ENCODE measurements around the gene CTIF.

CTIF gene

DNA sequence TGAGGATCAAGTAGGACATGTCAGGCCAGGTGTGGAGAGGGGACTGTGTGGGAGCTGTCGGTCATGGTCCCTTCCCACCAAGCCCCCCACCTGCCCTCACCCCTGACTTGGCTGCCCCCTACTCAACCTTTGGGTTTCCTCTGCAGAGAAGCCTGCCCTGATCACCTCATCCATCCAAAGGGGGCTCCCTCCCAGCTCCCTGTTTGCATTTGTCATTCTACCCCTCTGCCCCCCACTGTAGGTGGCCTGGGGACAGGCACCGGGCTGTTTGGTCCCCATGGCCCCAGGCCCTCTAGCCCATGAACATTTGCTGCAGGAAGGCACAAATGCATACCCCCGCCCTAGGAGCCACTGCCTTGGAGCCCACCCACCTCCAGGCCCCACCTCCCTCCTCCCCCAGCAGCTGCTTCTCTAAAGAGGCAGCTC, 296.9 kb downstream of the CTIF start:
- H3K4me1 ChIP-seq (ENCODE audit: insufficient read depth, low read length) = no peaks in the 10 kb centered on the region; the same call in 1 of the 2 replicates
- H3K36me3 ChIP-seq (ENCODE audit: insufficient read depth, low read depth, low read length) = no peaks in the 10 kb centered on the region
- H3K9me3 ChIP-seq (ENCODE audit: insufficient read depth, low read depth, low read length) = no peaks in the 10 kb centered on the region
- no peak overlapping the region for H3K4me3 ChIP-seq (ENCODE audit: low read length)
- H3K27ac ChIP-seq (ENCODE audit: low read length) = no peak overlapping the region
- no peak overlapping the region for H3K9ac ChIP-seq (ENCODE audit: low read depth, low read length)
- no peaks in the 10 kb centered on the region for H3K27me3 ChIP-seq (ENCODE audit: insufficient read depth, low read length)

- Histone ChIP-seq H3K4me1 (ENCODE audit: insufficient read depth, low read length) (no peaks in the 10 kb centered on the region; the same call in 1 of the 2 replicates), H3K4me3 (ENCODE audit: low read length) (no peak overlapping the region), H3K9me3 (ENCODE audit: insufficient read depth, low read depth, low read length) (no peaks in the 10 kb centered on the region), H3K27me3 (ENCODE audit: insufficient read depth, low read length) (no peaks in the 10 kb centered on the region), H3K36me3 (ENCODE audit: insufficient read depth, low read depth, low read length) (no peaks in the 10 kb centered on the region), H3K9ac (ENCODE audit: low read depth, low read length) (no peak overlapping the region), H3K27ac (ENCODE audit: low read length) (no peak overlapping the region)
These were observed 297.5 kb downstream of the CTIF start for GRCh38 chr18:48836231-48836805.

DNA sequence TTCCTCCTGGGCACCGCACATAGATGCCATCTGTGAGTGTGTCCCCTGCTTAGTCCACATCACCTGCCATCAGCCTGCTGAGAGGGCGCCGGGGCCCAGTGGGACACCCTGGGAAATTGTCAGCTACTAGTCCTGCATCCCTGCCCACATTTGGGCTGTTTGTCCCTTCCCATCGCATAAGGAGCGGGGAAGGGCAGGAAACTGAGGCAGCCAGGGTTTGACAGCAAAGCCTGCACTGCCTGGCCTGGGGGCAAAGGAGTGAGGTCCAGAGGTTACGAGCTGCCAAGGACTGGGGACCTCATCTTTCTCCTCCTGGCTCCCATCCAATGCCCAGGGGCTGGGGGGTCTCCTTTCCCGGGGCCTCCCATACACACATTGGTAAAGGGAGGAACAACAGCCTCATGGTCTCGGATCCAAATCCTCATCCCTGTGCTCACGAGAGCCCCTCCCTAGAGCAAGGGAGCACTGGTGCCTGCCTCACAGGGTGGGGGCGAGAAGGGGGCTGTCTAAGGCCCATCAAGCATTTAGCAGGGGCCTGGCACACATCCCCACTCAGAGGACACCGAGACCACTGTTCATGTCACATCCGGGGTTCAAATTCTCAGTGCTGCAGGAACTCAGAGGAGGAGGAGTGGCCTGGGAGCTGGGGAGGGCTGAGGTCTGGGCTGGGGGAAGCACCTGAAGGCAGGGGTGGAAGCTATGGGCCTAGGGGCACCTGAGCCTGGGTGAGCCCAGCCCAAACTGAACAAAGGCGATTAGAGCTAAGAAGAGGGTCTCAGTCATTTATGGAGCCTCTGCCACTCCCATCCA, 298.2 kb downstream of the CTIF start:
- Histone ChIP-seq H3K4me3 (ENCODE audit: low read length) (no peak overlapping the region), H3K9me3 (ENCODE audit: insufficient read depth, low read depth, low read length) (no peaks in the 10 kb centered on the region), H3K36me3 (ENCODE audit: insufficient read depth, low read depth, low read length) (no peaks in the 10 kb centered on the region), H3K27me3 (ENCODE audit: insufficient read depth, low read length) (no peaks in the 10 kb centered on the region), H3K27ac (ENCODE audit: low read length) (no peak overlapping the region), H3K4me1 (ENCODE audit: insufficient read depth, low read length) (no peaks in the 10 kb centered on the region; the same call in 1 of the 2 replicates), H3K9ac (ENCODE audit: low read depth, low read length) (no peak overlapping the region)

DNA sequence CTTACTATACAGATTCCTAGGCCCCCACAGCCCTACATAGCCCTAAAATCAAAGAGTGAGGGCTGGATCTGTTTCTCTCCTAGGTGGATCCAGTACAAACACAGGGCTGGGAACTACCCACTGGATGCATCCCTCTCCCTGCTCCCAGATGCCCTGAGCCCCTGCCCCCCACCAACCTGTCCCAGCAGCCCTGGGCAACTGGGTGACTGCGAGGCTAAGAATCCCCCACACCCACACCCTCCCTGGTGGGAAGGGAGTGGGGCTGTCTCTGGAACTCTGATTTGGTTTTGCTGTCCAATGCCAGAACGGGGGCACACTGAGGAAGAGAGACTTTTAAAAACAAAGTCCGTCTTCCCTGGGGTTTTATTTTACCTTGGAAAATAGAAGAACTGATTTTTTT, 298.8 kb downstream of the CTIF start:
- H3K4me1 ChIP-seq (ENCODE audit: insufficient read depth, low read length) = peaks cover 3% of the 10 kb centered on the region; the same call in 1 of the 2 replicates
- H3K9ac ChIP-seq (ENCODE audit: low read depth, low read length) = no peak overlapping the region
- H3K36me3 ChIP-seq (ENCODE audit: insufficient read depth, low read depth, low read length) = no peaks in the 10 kb centered on the region
- H3K27ac ChIP-seq (ENCODE audit: low read length) = no peak overlapping the region
- no peak overlapping the region for H3K4me3 ChIP-seq (ENCODE audit: low read length)
- H3K27me3 ChIP-seq (ENCODE audit: insufficient read depth, low read length) = no peaks in the 10 kb centered on the region
- no peaks in the 10 kb centered on the region for H3K9me3 ChIP-seq (ENCODE audit: insufficient read depth, low read depth, low read length)

- no peaks in the 10 kb centered on the region for H3K36me3 ChIP-seq (ENCODE audit: insufficient read depth, low read depth, low read length)
- H3K4me1 ChIP-seq (ENCODE audit: insufficient read depth, low read length) = peaks cover 4% of the 10 kb centered on the region; the same call in 1 of the 2 replicates
- no peak overlapping the region for H3K4me3 ChIP-seq (ENCODE audit: low read length)
- H3K27me3 ChIP-seq (ENCODE audit: insufficient read depth, low read length) = no peaks in the 10 kb centered on the region
- no peak overlapping the region for H3K27ac ChIP-seq (ENCODE audit: low read length)
- no peak overlapping the region; the same call in 1 of the 2 replicates for H3K9ac ChIP-seq (ENCODE audit: low read depth, low read length)
- H3K9me3 ChIP-seq (ENCODE audit: insufficient read depth, low read depth, low read length) = no peaks in the 10 kb centered on the region
These were observed 299.4 kb downstream of the CTIF start for GRCh38 chr18:48838166-48838775.

- Histone ChIP-seq H3K4me3 (ENCODE audit: low read length) (no peak overlapping the region), H3K4me1 (ENCODE audit: insufficient read depth, low read length) (peaks cover 4% of the 10 kb centered on the region; the same call in 1 of the 2 replicates), H3K9me3 (ENCODE audit: insufficient read depth, low read depth, low read length) (no peaks in the 10 kb centered on the region), H3K27ac (ENCODE audit: low read length) (no peak overlapping the region), H3K27me3 (ENCODE audit: insufficient read depth, low read length) (no peaks in the 10 kb centered on the region), H3K36me3 (ENCODE audit: insufficient read depth, low read depth, low read length) (no peaks in the 10 kb centered on the region), H3K9ac (ENCODE audit: low read depth, low read length) (no peak overlapping the region)
These were observed 300.3 kb downstream of the CTIF start for GRCh38 chr18:48838921-48839818.

DNA sequence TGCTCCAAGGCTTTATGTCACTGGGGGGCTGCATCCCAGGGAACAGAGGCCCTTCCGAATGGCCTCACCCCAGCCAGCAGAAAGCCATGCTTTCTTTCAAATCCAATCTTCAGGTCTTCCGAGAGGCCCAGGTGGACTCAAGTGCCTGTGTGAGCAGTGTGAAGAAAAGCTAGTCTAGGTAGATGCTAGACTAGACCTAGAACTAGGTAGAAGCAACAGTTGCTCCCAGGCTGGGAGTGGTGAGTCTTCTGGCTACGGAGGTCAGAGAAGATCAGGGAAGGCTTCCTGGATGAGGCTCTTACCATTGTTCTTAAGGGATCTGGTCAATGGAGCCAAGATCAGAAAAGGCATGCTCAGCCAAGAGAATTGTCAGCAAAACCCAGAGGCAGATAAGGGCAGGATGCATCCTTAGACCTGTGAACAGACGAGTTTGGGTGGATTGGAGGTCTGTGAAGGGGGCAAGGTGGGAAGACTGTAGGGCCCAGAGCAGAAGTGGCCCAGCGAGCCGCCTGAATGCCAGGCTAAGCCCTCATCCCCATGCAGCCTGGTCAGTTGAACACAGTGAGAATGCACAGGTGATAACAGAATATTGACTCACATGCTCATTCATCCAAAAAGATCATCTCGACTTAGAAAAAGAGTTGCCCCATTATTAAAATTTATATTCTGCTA, 301.1 kb downstream of the CTIF start:
- peaks cover 4% of the 10 kb centered on the region; the same call in 1 of the 2 replicates for H3K4me1 ChIP-seq (ENCODE audit: insufficient read depth, low read length)
- H3K36me3 ChIP-seq (ENCODE audit: insufficient read depth, low read depth, low read length) = no peaks in the 10 kb centered on the region
- no peaks in the 10 kb centered on the region for H3K9me3 ChIP-seq (ENCODE audit: insufficient read depth, low read depth, low read length)
- H3K27me3 ChIP-seq (ENCODE audit: insufficient read depth, low read length) = no peaks in the 10 kb centered on the region
- H3K4me3 ChIP-seq (ENCODE audit: low read length) = no peak overlapping the region
- no peak overlapping the region for H3K9ac ChIP-seq (ENCODE audit: low read depth, low read length)
- H3K27ac ChIP-seq (ENCODE audit: low read length) = no peak overlapping the region

DNA sequence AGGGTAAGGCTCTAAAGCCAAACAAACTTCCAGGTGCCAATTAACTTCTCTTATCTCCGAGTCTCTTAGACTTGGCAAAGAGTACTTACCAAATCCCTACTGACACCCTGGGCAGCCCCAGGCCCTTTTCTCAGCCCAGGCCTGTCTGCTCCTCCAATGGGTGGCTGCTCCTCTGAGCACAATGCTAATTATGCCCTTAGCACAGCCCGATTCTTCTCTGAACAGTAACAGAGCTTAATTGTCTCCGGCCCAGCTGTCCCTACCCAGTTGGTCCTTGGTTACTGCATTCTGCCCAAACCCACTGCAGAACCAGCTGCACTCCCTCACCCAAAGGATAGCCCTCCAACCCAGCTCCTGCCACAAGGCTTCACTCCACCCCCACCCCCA, 301.7 kb downstream of the CTIF start:
- no peaks in the 10 kb centered on the region for H3K27me3 ChIP-seq (ENCODE audit: insufficient read depth, low read length)
- H3K27ac ChIP-seq (ENCODE audit: low read length) = no peak overlapping the region
- H3K4me3 ChIP-seq (ENCODE audit: low read length) = no peak overlapping the region
- H3K9ac ChIP-seq (ENCODE audit: low read depth, low read length) = no peak overlapping the region
- H3K4me1 ChIP-seq (ENCODE audit: insufficient read depth, low read length) = peaks cover 4% of the 10 kb centered on the region; the same call in 1 of the 2 replicates
- no peaks in the 10 kb centered on the region for H3K36me3 ChIP-seq (ENCODE audit: insufficient read depth, low read depth, low read length)
- H3K9me3 ChIP-seq (ENCODE audit: insufficient read depth, low read depth, low read length) = no peaks in the 10 kb centered on the region

DNA sequence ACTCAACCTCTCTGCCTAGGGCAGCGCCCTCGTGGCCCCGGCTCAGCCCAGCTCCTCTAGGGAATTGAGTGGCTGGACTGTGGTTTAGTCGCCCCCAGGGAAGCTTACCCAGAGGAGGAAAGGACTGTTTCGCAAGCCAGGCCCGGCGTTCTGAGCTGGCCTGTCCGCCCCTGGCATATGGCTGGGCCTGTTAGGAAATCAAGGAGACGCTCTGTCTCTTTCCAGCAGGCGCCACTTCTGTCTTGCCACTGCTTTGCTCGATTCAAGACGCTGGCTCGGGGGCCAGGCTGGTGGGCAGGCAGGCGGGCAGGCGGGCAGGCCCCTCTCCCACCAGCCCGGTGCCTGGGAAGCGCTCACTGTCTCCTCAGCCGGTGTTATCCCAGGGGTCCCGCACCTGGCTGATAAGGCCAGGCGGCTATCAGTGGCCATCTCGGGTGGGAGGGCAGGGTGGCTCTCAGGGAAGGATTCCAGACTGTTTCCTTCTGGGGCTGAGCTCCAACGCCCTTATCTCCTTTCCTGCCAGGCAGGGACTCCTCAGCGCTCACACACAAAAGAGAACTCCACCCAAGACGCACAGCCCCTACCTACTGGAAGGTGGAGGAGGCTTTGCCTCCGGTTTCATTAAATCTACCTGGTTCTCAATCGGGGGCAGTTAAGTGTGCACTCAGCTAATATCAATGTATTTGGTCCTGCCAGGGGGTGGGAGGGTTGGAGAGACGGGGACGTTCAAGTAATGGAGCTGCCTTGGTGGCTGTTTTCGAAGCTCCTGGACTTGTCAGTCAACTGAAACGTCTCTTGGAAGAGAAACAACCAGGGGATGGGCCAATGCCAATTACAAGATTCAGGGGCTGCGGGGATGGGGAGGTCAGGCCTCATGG, 302.8 kb downstream of the CTIF start:
- no peaks in the 10 kb centered on the region for H3K9me3 ChIP-seq (ENCODE audit: insufficient read depth, low read depth, low read length)
- H3K27me3 ChIP-seq (ENCODE audit: insufficient read depth, low read length) = no peaks in the 10 kb centered on the region
- H3K4me1 ChIP-seq (ENCODE audit: insufficient read depth, low read length) = peaks cover 4% of the 10 kb centered on the region; the same call in 1 of the 2 replicates
- H3K4me3 ChIP-seq (ENCODE audit: low read length) = no peak overlapping the region
- H3K9ac ChIP-seq (ENCODE audit: low read depth, low read length) = no peak overlapping the region
- no peak overlapping the region for H3K27ac ChIP-seq (ENCODE audit: low read length)
- no peaks in the 10 kb centered on the region for H3K36me3 ChIP-seq (ENCODE audit: insufficient read depth, low read depth, low read length)

DNA sequence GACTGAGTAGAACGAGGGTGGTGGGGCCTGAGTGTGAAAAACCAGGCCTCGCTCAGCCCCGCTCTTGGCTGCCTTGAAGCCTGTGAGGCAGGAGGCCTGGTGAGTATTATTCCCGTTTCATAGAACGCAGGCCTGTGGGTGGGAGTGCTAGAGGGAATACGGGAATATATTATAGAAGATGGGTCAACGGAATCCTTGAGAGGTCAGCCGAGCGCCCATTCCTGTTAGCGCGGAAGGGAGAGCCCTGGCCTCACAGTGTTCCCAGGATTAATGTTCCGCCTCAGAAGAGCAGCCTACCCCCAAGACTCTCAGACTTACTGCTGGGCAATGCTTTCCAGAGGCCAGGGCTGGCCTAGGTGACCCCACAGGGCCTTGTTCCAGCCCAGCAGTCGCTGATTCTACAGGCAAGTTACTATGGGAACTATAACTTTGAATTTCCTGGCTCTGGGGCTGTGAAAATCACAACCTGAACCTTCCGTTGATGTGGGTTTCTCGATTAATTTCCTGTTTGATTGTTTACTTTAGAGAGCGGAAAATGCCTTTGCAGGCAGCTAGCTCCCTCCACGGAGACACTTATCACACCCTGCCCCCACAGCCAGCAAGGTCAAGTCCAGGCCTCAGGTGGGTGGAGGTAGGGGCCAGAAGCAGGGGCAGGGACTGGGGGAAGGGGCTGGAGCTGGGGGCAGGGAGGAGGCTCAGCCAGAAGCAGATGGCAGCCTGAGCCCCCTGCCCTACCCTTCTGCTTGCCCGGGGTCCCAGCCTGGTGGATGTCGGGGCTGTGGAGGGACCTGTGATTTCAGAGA, 303.6 kb downstream of the CTIF start:
- no peaks in the 10 kb centered on the region for H3K27me3 ChIP-seq (ENCODE audit: insufficient read depth, low read length)
- H3K27ac ChIP-seq (ENCODE audit: low read length) = no peak overlapping the region
- no peak overlapping the region for H3K9ac ChIP-seq (ENCODE audit: low read depth, low read length)
- H3K4me3 ChIP-seq (ENCODE audit: low read length) = no peak overlapping the region
- peaks cover 4% of the 10 kb centered on the region; the same call in 1 of the 2 replicates for H3K4me1 ChIP-seq (ENCODE audit: insufficient read depth, low read length)
- H3K36me3 ChIP-seq (ENCODE audit: insufficient read depth, low read depth, low read length) = no peaks in the 10 kb centered on the region
- no peaks in the 10 kb centered on the region for H3K9me3 ChIP-seq (ENCODE audit: insufficient read depth, low read depth, low read length)

All from iPS-20b (cell line).